ENCODE measurements around the gene TDRD9.

The TDRD9 gene

DNA sequence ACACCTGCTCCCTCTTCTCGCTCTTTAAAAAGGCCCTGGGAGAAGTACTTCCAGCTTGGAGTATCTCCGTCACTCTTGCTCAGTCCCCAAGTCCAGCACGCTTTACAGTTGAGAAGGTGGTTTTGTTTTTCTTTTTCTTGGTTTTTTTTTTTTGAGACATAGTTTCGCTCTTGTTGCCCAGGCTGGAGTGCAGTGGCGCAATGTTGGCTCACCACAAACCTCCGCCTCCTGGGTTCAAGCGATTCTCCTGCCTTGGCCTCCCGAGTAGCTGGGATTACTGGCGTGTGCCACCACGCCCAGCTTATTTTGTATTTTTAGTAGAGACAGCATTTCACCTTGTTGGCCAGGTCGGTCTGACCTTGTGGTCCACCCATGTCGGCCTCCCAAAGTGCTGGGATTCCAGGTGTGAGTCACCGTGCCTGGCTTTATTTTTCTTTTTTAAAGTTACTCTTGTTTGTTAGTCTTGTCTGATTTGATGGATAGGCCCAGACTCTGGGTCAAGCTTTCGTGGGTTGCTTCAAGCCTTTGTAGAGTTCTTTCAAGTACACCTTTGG, 1.9 kb downstream of the TDRD9 start:
- DNase-seq, result no peak

DNA sequence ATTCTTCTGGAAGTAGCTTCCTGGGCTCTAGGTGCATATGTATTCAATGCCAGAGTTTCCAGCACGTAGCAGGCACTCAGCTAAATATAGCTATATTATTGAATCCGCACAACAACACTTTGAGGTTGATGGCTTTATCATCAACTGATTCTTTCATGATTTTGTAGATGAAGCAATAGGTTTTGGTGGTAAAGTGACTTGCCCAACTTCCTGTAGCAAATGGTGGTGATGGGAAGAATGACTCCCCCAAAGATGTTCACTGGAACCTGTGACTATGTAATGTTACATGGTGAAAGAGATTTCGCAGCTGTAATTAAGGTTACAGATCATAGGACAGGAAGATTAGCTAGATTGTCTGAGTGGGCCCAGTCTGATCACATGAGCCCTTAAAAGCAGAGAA, 3.2 kb downstream of the TDRD9 start:
- DNase-seq, result no peak

DNA sequence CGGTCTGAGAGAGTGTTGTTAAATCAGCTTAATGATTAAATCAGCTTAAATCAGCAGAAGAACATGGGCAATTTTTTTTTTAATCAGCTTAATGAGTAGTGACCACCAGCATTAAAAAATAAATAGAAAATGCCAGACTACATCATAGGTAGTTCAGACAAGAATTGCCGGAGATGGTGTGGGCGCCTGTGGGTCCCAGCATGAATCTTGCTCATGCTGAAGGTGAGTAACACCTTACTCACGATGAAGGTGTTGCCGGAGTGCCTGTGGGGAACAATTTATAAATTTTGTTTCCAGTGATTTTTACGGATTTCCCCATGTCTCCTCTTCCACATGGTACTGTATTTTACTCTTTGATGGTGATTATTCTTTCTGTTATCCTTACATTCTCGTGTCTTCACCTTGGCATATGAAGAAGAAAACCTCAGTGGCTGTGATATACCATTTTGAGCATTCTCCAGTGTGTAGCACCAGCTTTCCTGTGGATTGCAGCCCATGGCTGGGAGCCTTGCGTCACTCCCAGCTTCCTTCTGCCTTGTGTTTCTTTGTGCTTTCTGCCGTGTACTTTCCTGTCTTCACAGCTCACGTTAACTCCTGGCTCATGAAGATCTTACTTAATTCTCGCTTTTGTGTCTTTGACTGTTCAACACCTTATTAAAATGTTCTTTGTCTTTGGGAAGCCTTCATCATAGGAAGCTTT, 4.7 kb downstream of the TDRD9 start:
- no peak for DNase-seq

DNA sequence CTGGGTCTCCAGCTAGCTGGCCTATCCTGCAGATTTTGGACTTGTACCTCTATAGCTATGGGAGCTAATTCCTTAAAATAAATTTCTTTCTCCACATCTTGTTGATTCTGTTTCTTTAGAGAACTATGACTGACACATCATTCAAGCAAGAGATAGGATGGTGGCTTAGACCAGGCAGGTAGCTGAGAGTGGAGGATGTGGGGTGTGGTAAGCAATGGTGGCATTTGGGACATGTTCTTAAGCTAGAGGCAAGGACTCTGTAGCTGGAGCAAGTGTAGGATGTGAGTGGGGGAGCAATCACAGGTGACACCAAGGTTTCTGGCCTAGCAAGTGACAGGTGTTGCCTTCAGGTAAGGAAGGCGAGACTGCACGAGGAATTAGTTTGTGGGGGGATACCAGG, 6.8 kb downstream of the TDRD9 start:
- DNase-seq, result no peak

DNA sequence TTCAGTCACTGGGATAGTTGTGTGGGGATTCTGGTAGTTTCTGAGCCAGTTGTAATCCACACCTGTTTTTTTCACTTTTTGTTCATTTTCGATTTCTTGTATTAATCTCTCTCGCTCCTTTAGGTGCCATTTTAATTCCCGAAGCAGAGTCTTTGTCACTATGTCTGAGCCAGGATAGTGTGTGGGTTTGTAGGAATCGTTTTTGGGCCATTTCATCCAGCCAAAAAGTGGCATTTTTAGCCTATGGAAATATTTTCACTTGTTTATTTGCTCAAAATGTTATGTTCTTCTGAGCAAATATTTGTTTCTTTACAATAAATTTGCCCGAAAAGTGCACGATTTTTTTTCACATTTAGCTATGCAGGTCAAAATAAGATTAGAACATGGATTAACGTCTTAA, 13.2 kb downstream of the TDRD9 start:
- DNase-seq, result no peak

DNA sequence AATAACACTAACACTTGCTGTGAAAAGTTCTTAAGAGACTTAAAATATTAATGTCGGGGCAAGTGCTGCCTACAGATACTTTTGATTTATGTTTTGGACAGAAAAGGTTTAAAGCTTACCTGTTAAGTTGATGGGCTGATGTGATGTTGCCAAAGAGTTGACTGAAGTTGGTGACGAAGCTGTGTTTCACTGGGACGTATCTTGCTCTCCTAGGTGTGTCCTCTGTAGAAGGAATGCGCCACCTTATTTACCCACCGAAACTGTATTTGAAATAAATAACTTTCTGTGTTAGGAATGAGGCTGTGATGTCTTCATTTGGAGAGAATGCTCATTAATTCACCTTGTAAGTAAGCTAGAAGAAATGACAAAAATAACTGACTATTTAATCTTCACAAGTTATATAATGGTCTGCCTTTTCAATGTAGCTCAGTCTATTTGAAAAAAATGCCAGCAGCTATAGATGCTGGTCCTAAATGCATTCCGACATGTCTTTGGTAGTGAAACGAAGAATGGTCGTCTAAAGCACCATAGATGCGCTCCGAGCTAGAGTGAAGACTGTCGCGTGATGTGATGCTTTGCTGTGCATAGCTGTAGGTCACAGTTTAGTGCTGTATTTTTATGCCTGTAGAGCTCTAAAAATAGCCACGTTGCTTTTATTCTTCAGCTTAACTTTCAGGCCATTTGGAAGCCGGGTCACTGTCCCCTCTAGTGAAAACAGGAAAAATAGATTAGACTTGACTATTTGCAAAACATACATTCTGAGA, 13.9 kb downstream of the TDRD9 start, which contains the start of gene RD3L:
RD3L (minus strand) TSS at position 557 of the 764 bp plus-strand sequence. CDS start 834 bp downstream, outside the sequence.
- DNase-seq, result no peak

DNA sequence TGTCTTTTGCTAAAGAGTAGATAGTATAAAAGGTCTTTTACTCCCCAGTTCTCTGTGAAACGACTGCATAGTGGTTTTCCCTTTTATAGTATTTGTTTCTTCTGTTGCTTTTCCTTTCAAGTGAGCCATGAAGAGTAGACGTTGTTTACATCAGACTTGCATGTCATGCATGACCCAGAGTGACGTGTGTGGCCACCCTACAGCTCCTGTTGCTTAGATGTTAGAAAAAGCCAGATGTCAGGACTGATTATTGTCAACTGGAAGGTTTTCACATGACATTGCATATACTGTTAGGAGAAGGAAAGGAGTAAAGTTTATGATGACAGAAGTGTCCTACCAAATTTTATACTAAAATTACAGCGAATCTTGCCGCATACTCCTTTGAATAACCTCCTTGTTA, 15.4 kb downstream of the TDRD9 start:
- DNase-seq, result no peak

DNA sequence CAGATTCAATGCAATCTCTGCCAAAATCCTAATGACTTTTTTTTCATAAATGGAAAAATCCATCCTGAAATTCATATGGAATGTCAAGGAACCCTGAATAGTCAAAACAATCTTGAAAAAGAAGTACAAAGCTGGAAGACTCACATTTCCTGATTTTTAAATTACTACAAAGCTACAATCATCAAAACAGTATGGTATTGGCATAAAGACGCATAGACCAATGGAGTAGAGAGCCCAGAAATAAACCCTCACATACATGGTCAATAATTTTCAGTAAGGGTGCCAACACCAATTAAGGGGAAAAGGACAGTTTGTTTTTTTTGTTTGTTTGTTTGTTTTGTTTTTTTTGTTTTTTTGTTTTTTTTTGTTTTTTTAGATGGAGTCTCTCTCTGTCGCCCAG, 18.7 kb downstream of the TDRD9 start:
- no peak for DNase-seq

DNA sequence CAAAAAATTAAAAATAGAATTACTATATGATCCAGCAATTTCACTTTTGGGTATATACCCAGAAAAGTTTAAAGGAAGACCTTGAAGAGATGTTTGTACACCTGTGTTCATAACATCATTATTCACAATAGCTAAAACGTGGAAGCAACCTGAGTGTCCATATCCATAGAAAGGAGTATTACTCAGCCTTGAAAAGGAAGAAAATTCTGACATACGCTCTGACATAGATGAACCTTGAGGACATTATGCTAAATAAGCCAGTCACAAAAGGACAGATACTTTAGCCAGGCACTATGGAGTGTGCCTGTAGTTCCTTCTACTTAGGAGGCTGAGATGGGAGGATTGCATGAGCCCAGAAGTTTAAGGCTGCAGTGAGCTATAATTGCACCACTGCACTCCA, 20.2 kb downstream of the TDRD9 start:
- no peak for DNase-seq

DNA sequence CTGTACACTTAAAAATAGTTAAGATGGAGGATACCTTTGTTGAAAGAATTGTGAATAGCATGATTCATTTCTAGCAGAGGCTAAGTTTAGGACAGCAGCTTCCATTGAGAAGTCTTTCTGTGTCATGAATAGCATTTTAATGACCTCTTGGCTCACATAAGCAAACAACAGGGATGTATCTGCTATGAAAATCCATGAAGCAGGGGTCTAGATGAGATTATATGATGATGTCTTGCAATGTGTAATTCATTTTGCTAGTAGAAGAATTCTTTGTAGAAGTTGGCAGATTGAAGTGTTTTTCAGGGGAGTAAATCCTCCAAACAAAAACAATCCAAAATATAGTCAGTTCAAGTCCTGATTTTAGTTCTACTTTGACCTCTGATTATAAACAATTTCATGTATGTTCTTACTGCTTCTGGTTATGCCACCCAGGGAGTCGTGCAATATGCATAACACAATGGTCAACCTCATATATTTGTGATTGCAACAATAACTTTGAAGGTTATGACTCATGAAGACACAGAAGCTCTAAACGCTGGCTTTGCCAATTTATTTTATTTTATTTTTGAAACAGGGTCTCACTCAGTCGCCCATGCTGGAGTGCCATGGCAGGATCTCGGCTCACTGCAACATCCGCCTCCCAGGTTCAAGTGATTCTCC, 21.0 kb downstream of the TDRD9 start:
- DNase-seq, result no peak

DNA sequence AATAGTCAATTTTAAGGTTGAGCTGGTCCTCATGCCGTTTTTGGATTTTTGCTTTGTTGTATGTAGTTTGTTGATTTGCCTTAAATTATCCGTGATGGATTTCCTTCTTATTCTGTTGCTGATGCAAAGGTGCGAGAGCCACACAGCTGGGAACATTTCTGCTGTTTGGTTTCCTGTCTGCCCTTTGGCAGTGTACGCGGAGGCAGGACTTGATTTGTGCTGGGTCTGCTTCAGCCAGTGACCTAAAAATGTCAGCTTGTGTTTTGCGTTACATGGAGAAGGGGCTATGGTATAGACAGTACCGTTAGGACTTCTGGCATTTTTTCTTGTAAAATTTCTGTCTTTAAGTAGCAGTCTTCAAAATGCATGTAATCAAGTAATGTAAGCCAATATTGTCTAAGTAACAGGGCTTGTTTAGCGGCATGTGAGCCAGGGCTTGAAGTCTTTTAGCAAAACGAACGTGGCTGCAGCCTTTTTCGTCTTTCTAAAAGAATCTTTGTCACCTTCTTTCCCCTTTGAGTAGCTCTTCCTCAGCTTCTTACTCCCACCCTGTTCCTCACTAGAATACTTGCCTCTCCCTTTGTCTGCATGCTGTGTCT, 32.3 kb downstream of the TDRD9 start:
- peak in 1 of 2 experiments; percentile 22 for DNase-seq

DNA sequence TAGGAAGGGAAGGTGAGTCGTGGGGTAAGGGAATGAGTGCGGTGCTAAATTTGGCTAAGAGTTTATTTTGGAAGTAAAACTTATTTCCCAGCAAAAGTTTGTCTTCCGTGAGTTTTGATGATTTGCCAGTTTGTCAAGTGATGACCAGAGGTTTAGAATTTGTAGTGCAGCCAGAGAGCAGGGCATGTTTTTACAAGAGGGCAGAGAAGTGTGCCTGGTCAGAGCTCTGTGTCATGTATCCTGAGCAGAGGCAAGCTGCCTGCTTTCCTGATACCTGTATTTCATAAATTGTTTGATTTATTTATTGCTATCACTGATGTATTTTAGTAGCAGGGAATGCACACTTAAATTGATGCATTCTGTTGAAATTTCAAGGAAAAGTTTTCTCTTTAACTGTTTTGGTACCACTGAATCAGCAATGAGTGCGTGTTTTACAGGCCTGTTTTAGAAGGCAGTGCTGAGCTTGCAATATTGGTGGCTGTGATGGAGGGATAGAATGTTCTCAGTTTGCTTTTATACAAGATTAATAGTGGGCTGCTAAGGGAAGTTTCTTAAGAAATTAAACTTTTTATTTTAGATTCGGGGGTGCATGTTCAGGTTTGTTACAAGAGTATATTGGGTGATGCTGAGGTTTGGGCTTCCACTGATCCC, 33.8 kb downstream of the TDRD9 start:
- DNase-seq, result no peak

DNA sequence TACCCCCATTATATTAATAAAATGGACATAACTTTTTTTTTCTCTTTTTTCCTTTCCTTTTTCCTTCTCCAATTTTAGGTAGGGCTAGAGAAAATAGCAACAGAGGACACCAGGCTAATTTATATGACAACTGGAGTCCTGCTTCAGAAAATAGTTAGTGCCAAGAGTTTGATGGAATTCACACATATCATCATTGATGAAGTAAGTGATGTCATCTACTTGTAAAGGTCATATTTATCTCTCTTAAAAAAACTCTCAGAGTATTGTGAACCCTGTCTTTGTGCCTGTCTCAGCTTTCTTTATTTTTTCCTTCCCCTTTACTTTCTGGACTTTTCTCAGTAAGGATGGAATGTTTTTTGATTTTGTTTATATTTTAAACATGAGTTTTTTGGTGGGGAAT, 38.4 kb downstream of the TDRD9 start:
- no peak for DNase-seq

DNA sequence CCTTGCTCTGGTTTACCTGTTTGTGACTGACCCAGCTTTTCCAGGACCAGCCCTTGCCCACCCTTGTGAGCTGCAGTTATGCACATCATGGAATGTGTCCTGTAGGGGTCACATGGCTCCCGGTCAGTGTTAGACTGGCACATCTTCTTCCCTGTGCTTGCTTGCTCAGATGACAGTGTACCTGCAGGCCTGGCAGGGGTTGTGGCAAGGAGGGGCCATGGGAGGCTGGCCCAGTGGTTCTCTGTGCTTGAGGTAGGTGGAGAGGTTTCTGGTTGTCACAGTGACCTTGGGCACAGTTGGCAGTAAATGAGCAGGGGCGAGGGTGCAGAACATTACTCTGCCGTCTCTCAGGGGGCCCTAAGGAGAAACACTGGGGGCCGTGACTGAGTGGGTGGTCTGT, 41.7 kb downstream of the TDRD9 start:
- DNase-seq, result no peak

DNA sequence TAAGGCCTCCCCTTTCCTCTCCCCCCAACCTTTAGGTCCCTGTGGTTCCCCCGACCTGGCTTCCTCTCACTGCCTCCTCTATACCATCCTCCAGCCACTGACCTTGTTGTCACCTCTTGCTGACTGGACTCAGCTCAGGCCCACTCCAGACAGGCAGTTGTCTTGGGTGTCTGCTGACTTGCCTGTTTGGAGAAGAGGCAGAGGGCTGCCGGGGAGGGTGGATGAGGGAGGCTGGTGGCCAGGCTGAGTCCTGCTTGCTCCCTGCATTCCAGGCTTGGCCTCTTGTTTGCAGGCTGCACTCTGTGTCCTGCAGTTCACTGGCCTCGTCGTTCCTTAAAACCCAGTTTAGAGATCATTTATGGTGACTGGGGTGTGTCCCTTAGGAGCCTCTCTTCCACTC, 45.1 kb downstream of the TDRD9 start:
- no peak for DNase-seq

DNA sequence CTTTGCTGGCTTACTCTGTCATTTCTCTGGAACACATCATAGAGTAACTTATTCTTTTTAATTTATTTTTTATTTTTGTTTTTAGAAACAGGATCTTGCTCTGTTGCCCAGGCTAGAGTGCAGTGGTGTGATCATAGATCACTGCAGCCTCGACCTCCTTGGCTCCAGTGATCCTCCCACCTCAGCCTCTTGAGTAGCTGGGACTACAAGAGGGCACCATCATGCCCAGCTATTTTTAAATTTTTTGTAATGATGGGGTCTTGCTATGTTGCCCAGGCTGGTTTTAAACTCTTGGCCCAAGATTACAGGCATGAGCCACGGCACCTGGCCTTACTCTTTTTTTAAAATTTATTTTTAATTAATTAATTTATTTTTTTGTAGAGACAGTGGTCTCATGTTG, 46.3 kb downstream of the TDRD9 start:
- no peak for DNase-seq

DNA sequence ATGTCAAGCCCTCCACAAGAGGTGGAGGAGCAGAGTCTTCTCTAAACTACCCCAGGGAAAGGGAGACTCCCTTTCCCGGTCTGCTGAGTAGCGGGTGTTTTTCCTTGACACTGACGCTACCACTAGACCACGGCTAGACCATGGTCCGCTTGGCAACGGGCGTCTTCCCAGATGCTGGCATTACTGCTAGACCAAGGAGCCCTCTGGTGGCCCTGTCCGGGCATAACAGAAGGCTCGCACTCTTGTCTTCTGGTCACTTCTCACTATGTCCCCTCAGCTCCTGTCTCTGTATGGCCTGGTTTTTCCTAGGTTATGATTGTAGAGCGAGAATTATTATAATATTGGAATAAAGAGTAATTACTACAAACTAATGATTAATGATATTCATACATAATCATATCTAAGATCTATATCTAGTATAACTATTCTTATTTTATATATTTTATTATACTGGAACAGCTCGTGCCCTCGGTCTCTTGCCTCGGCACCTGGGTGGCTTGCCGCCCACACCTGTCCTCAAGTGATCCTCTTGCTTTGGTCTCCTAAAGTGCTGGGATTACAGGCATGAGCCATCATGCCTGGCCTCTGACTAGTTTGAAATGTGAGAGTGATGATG, 52.5 kb downstream of the TDRD9 start:
- peak in 1 of 2 experiments; percentile 24 for DNase-seq

DNA sequence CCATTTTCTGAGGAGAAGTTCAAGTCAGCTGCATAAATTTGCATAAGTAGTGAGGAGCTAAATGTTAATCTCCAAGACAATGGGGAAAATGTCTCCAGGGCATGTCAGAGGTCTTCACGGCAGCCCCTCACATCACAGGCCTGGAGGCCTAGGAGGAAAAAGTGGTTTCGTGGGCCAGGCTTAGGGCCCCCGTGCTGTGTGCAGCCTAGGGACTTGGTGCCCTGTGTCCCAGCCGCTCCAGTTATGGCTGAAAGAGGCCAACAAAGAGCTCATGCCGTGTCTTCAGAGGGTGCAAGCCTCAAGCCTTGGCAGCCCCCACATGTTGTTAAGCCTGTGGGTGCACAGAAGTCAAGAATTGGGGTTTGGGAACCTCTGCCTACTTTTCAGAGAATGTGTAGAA, 55.9 kb downstream of the TDRD9 start:
- no peak for DNase-seq

DNA sequence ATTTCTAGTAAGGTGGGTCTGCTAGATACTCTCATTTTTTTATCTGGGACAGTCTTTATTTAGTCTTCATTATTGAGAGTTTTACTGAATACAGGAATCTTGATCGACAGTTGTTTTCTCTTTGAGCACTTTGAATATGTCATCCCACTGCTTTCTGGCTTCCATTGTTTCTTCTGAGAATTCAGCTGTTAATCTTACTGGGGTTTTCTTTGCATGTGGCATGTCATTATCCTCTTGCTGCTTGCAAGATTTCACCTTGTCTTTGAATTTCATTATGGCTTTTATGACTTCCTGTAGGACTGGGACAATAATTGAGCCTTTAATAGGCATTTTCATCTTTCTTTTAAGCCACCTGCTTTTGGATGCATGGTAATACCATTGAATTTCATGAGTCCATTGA, 60.8 kb downstream of the TDRD9 start:
- DNase-seq, result no peak

DNA sequence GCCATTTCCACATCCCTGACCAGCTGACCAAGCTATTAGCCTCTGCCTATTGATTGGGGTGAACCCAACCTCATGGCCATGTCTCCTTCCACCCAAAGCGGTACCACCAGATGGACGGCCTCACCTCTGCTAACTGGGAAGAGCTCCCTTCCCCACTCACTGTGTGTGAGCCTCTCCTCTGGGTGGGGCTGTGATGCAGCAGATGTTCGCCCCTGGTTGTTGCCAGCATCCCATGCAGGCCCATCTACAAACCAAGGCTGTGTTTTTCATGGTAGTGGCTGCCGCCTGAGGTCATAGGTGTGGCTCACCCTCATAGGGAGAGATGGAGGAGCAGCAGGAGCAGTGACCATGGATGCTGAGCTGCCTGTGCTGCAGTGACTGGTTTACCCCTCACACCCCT, 61.7 kb downstream of the TDRD9 start:
- no peak for DNase-seq

DNA sequence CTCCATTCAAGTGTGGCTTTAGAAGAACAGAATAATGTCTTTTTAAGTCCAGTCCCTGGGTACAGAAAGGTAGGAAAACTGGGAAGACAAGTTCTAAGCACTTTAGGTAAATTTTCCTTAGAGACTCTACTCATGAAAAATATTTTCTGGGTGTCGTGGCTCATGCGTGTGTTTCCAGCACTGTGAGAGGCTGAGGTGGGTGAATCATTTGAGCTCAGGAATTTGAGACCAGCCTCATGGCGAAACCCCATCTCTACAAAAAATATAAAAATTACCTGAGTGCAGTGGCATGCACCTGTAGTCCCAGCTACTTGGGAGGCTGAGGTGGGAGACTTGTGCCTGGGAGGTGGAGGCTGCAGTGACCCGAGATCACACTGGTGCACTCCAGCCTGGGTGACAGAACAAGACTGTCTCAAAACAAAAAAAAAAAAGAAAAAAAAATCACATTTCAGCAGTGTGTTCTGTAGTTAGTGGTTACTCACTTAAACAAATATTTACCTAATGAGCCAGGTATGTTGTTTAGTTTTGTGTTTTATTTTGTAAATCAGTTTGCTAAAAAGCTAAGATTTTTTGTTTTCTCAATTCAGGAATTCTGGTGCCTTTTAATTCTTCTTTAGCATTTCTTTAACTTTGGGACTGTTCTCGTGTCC, 66.4 kb downstream of the TDRD9 start:
- no peak for DNase-seq

DNA sequence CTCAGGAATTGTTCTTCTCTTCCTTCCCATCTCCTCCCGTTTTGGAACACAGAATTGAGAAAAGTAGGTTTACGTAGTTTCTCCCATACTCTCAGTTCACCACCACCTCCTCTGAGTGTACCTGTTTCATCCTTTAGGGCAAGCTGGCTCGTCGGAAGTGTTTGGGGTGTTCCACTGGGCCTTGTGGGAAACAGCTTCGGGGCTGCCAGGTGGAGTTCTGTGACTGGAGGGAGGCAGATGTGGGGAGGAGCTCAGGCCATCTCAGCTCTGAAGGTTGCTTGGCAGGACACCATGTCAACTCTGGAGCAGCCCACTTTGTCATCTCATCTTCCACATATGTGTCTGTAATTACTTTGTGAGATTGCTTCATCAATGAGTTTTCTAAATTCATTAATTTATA, 67.6 kb downstream of the TDRD9 start:
- no peak for DNase-seq
